GM23338 (cell line): ENCODE measurements around the gene LIPG. TPM values are rescaled to one million over a fixed set of nuclear protein-coding genes. Genes with fewer than 3 reads are reported as not detected.

ENCODE experiments used
- ATAC-seq: fragments of 200-7000 bp; cut with Tn5 transposase; 3 replicates; pipeline ENCODE4 v1.9.1; 2020
- DNase-seq: peaks from one replicate; pipeline ENCODE4 v3.0.0-alpha.2; 2015; ENCODE audit warnings: low spot score
- H2AFZ ChIP-seq: fragments of 200-600 bp; sonication (generic); 2 replicates; pipeline ENCODE4 v1.8.0; 2016; ENCODE audit warnings: antibody characterized with exemption, mild to moderate bottlenecking, moderate library complexity
- H3F3A ChIP-seq: fragments of 200-600 bp; sonication (generic); replicated peaks from 2 replicates; pipeline ENCODE4 v1.8.0; 2017; ENCODE audit warnings: antibody characterized with exemption, mixed run types, low read depth
- H3K27ac ChIP-seq: fragments of 200-600 bp; sonication (generic); 2 replicates; pipeline ENCODE4 v1.6.1; 2016; ENCODE audit warnings: low read depth
- H3K27me3 ChIP-seq: fragments of 200-600 bp; sonication (generic); 2 replicates; pipeline ENCODE4 v1.8.0; 2016; ENCODE audit warnings: mild to moderate bottlenecking, mixed run types, moderate library complexity; ENCODE audit not compliant: insufficient read depth
- H3K36me3 ChIP-seq: fragments of 200-600 bp; sonication (generic); 2 replicates; pipeline ENCODE4 v1.8.0; 2016; ENCODE audit warnings: mild to moderate bottlenecking; ENCODE audit not compliant: insufficient read depth
- H3K4me1 ChIP-seq: fragments of 200-600 bp; sonication (generic); 2 replicates; pipeline ENCODE4 v1.8.0; 2016; ENCODE audit warnings: mild to moderate bottlenecking, moderate library complexity; ENCODE audit not compliant: insufficient read depth
- H3K4me2 ChIP-seq: fragments of 200-600 bp; sonication (generic); 2 replicates; pipeline ENCODE4 v1.7.1; 2017; ENCODE audit warnings: mixed run types
- H3K4me3 ChIP-seq: fragments of 200-600 bp; sonication (generic); 2 replicates; pipeline ENCODE4 v1.6.1; 2016; ENCODE audit warnings: mixed run types
- H3K79me2 ChIP-seq: fragments of 200-600 bp; sonication (generic); replicated peaks from 2 replicates; pipeline ENCODE4 v1.8.0; 2017; ENCODE audit warnings: mild to moderate bottlenecking; ENCODE audit not compliant: insufficient read depth
- H3K9me2 ChIP-seq: fragments of 200-600 bp; sonication (generic); 2 replicates; pipeline ENCODE4 v1.8.0; 2017; ENCODE audit not compliant: insufficient read depth
- H4K20me1 ChIP-seq: fragments of 200-600 bp; sonication (generic); replicated peaks from 2 replicates; pipeline ENCODE4 v1.8.0; 2017; ENCODE audit warnings: mild to moderate bottlenecking; ENCODE audit not compliant: insufficient read depth
- H3K27ac Mint-ChIP-seq: 2 replicates; pipeline ENCODE4 v1.8.0; 2020; ENCODE audit warnings: inconsistent platforms, mild to moderate bottlenecking, moderate library complexity, mixed read lengths
- H3K27me3 Mint-ChIP-seq: 3 replicates; pipeline ENCODE4 v1.8.0; 2022; ENCODE audit warnings: low read depth, mild to moderate bottlenecking, moderate library complexity, mixed read lengths, inconsistent platforms; ENCODE audit not compliant: insufficient read depth, poor library complexity
- H3K36me3 Mint-ChIP-seq: 3 replicates; pipeline ENCODE4 v1.8.0; 2021; ENCODE audit warnings: low read depth, mild to moderate bottlenecking, inconsistent platforms, moderate library complexity, mixed read lengths
- H3K4me1 Mint-ChIP-seq: 3 replicates; pipeline ENCODE4 v1.8.0; 2020; ENCODE audit warnings: mild to moderate bottlenecking, inconsistent platforms, mixed read lengths
- H3K4me3 Mint-ChIP-seq: 3 replicates; pipeline ENCODE4 v1.8.0; 2021; ENCODE audit warnings: moderate library complexity, mild to moderate bottlenecking, inconsistent platforms, mixed read lengths
- H3K9me3 Mint-ChIP-seq: 3 replicates; pipeline ENCODE4 v1.8.0; 2020; ENCODE audit warnings: moderate library complexity, mild to moderate bottlenecking, inconsistent platforms, mixed read lengths
- CREB1 ChIP-seq: fragments of 250-450 bp; sonication (Bioruptor Pico); IDR thresholded peaks from 2 replicates; pipeline ENCODE4 v1.5.0; 2020; ENCODE audit warnings: low read depth, mild to moderate bottlenecking, moderate library complexity
- EZH2 ChIP-seq: fragments of 200-600 bp; sonication (generic); IDR thresholded peaks from one replicate; pipeline ENCODE4 v1.8.0; 2017; ENCODE audit warnings: antibody characterized with exemption, mild to moderate bottlenecking, low read depth; ENCODE audit not compliant: unreplicated experiment
- EZH2phosphoT487 ChIP-seq: fragments of 200-600 bp; sonication (generic); IDR thresholded peaks from one replicate; pipeline ENCODE4 v1.8.1; 2018; ENCODE audit warnings: antibody characterized with exemption; ENCODE audit not compliant: unreplicated experiment
- JUNB ChIP-seq: IDR thresholded peaks from one replicate; pipeline ENCODE4 v1.6.1; 2016; ENCODE audit warnings: antibody characterized with exemption; ENCODE audit not compliant: unreplicated experiment
- NANOG ChIP-seq: IDR thresholded peaks from 2 replicates; pipeline ENCODE4 v1.6.1; 2016; ENCODE audit warnings: antibody characterized with exemption, borderline replicate concordance
- POLR2AphosphoS5 ChIP-seq: IDR thresholded peaks from 2 replicates; pipeline ENCODE4 v1.6.1; 2016; ENCODE audit warnings: antibody characterized with exemption, low read depth
- ZNF114 ChIP-seq: fragments of 250-450 bp; sonication (Bioruptor Pico); IDR thresholded peaks from 2 replicates; pipeline ENCODE4 v1.5.0; 2020; ENCODE audit warnings: mild to moderate bottlenecking, moderate library complexity
- ZNF331 ChIP-seq: fragments of 250-450 bp; sonication (Bioruptor Pico); IDR thresholded peaks from 2 replicates; pipeline ENCODE4 v1.5.0; 2020; ENCODE audit warnings: low read depth, mild to moderate bottlenecking, moderate library complexity
- polyA plus RNA-seq: library from polyadenylated mRNA; unstranded; fragments of >200 nt; fragmentation: Nextera tagmentation; extraction: Ambion mirVana; gene quantifications from 2 replicates; pipeline ENCODE4 v1.2.1, GENCODE V29; 2016
- total RNA-seq: library from RNA; depleted of rRNA; stranded (reverse); fragments of >200 nt; shearing (Covaris generic); gene quantifications from 2 replicates; pipeline ENCODE4 v1.2.3, GENCODE V29; 2014
- TF ChIP-seq, protein P1 (sequence below): IDR thresholded peaks from one replicate; pipeline ENCODE4 v1.6.1; 2018; ENCODE audit warnings: antibody characterized with exemption; ENCODE audit not compliant: unreplicated experiment
- TF ChIP-seq, protein P2 (sequence below): fragments of 250-450 bp; sonication (Bioruptor Pico); IDR thresholded peaks from 2 replicates; pipeline ENCODE4 v1.5.0; 2020; ENCODE audit warnings: mild to moderate bottlenecking, moderate library complexity
- TF ChIP-seq, protein P3 (sequence below): IDR thresholded peaks from 2 replicates; pipeline ENCODE4 v1.6.1; 2016; ENCODE audit warnings: antibody characterized with exemption

The LIPG gene
- total and polyA plus RNA-seq, 2 experiments from 2014 or later, result 4.9 to 17.7 TPM

DNA sequence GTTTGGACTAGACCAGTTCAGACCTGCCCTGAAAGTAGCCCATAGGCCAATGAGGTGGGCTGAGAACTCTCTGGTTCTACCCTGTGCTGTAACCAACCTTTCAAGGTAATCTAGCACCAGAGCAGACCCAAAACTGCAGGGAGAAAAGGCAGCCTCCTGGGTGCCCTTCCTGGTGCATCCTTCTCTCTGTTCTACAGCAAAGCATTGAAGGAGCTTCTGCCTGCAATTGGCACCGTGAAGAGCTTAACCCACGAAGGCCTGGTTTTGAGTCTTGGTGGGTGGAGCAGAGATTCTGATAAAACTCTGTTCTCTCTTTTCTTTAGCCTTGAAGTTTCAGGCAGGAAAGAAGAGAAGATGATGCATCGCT is 55.5 kb downstream of the LIPG start:
- ATAC-seq (no peak), DNase-seq (no peak)
- peaks cover 17% of the 10 kb centered on the region for H3K27me3 Mint-ChIP-seq
- Histone ChIP-seq H3K27ac (no peak overlapping the region), H3K4me2 (no peak overlapping the region), H2AFZ (no peak overlapping the region), H3K4me3 (no peak overlapping the region), H3F3A (peaks cover 7% of the 10 kb centered on the region; the same call in 1 of the 2 replicates), H3K27me3 (no peaks in the 10 kb centered on the region), H3K79me2 (no peaks in the 10 kb centered on the region), H4K20me1 (no peaks in the 10 kb centered on the region), H3K36me3 (no peaks in the 10 kb centered on the region), H3K4me1 (peaks cover 12% of the 10 kb centered on the region), H3K9me2 (0 out of 2 replicates have a peak, but pooled peaks cover 5% of the 10 kb centered on the region)
- TF ChIP-seq JUNB (no peak), EZH2phosphoT487 (no peak), ZNF331 (no peak), NANOG (no peak), ZNF114 (CRISPR knock-in tag) (no peak), EZH2 (no peak), CREB1 (CRISPR knock-in tag) (no peak), POLR2AphosphoS5 (no peak)
- TF ChIP-seq, protein P1, sequence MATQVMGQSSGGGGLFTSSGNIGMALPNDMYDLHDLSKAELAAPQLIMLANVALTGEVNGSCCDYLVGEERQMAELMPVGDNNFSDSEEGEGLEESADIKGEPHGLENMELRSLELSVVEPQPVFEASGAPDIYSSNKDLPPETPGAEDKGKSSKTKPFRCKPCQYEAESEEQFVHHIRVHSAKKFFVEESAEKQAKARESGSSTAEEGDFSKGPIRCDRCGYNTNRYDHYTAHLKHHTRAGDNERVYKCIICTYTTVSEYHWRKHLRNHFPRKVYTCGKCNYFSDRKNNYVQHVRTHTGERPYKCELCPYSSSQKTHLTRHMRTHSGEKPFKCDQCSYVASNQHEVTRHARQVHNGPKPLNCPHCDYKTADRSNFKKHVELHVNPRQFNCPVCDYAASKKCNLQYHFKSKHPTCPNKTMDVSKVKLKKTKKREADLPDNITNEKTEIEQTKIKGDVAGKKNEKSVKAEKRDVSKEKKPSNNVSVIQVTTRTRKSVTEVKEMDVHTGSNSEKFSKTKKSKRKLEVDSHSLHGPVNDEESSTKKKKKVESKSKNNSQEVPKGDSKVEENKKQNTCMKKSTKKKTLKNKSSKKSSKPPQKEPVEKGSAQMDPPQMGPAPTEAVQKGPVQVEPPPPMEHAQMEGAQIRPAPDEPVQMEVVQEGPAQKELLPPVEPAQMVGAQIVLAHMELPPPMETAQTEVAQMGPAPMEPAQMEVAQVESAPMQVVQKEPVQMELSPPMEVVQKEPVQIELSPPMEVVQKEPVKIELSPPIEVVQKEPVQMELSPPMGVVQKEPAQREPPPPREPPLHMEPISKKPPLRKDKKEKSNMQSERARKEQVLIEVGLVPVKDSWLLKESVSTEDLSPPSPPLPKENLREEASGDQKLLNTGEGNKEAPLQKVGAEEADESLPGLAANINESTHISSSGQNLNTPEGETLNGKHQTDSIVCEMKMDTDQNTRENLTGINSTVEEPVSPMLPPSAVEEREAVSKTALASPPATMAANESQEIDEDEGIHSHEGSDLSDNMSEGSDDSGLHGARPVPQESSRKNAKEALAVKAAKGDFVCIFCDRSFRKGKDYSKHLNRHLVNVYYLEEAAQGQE, result no peak
- TF ChIP-seq, protein P2, sequence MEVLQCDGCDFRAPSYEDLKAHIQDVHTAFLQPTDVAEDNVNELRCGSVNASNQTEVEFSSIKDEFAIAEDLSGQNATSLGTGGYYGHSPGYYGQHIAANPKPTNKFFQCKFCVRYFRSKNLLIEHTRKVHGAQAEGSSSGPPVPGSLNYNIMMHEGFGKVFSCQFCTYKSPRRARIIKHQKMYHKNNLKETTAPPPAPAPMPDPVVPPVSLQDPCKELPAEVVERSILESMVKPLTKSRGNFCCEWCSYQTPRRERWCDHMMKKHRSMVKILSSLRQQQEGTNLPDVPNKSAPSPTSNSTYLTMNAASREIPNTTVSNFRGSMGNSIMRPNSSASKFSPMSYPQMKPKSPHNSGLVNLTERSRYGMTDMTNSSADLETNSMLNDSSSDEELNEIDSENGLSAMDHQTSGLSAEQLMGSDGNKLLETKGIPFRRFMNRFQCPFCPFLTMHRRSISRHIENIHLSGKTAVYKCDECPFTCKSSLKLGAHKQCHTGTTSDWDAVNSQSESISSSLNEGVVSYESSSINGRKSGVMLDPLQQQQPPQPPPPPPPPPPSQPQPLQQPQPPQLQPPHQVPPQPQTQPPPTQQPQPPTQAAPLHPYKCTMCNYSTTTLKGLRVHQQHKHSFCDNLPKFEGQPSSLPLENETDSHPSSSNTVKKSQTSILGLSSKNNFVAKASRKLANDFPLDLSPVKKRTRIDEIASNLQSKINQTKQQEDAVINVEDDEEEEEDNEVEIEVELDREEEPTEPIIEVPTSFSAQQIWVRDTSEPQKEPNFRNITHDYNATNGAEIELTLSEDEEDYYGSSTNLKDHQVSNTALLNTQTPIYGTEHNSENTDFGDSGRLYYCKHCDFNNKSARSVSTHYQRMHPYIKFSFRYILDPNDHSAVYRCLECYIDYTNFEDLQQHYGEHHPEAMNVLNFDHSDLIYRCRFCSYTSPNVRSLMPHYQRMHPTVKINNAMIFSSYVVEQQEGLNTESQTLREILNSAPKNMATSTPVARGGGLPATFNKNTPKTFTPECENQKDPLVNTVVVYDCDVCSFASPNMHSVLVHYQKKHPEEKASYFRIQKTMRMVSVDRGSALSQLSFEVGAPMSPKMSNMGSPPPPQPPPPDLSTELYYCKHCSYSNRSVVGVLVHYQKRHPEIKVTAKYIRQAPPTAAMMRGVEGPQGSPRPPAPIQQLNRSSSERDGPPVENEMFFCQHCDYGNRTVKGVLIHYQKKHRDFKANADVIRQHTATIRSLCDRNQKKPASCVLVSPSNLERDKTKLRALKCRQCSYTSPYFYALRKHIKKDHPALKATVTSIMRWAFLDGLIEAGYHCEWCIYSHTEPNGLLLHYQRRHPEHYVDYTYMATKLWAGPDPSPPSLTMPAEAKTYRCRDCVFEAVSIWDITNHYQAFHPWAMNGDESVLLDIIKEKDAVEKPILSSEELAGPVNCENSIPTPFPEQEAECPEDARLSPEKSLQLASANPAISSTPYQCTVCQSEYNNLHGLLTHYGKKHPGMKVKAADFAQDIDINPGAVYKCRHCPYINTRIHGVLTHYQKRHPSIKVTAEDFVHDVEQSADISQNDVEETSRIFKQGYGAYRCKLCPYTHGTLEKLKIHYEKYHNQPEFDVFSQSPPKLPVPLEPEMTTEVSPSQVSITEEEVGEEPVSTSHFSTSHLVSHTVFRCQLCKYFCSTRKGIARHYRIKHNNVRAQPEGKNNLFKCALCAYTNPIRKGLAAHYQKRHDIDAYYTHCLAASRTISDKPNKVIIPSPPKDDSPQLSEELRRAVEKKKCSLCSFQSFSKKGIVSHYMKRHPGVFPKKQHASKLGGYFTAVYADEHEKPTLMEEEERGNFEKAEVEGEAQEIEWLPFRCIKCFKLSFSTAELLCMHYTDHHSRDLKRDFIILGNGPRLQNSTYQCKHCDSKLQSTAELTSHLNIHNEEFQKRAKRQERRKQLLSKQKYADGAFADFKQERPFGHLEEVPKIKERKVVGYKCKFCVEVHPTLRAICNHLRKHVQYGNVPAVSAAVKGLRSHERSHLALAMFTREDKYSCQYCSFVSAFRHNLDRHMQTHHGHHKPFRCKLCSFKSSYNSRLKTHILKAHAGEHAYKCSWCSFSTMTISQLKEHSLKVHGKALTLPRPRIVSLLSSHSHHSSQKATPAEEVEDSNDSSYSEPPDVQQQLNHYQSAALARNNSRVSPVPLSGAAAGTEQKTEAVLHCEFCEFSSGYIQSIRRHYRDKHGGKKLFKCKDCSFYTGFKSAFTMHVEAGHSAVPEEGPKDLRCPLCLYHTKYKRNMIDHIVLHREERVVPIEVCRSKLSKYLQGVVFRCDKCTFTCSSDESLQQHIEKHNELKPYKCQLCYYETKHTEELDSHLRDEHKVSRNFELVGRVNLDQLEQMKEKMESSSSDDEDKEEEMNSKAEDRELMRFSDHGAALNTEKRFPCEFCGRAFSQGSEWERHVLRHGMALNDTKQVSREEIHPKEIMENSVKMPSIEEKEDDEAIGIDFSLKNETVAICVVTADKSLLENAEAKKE (CRISPR knock-in tag), result no peak
- TF ChIP-seq, protein P3, sequence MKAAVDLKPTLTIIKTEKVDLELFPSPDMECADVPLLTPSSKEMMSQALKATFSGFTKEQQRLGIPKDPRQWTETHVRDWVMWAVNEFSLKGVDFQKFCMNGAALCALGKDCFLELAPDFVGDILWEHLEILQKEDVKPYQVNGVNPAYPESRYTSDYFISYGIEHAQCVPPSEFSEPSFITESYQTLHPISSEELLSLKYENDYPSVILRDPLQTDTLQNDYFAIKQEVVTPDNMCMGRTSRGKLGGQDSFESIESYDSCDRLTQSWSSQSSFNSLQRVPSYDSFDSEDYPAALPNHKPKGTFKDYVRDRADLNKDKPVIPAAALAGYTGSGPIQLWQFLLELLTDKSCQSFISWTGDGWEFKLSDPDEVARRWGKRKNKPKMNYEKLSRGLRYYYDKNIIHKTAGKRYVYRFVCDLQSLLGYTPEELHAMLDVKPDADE, result no peak
- no peak overlapping the region for H3K27ac Mint-ChIP-seq
- H3K4me3 Mint-ChIP-seq, result no peak overlapping the region
- no peaks in the 10 kb centered on the region for H3K9me3 Mint-ChIP-seq
- peaks cover 38% of the 10 kb centered on the region for H3K4me1 Mint-ChIP-seq
- no peaks in the 10 kb centered on the region for H3K36me3 Mint-ChIP-seq
